Transverse colon (tissue), 4 donors: ENCODE measurements around the gene FIS1. TPM values are rescaled to one million over a fixed set of nuclear protein-coding genes. Genes with fewer than 3 reads are reported as not detected.
"Not testable (repeated sequence)": the region's sequence is repeated elsewhere in the genome, so short reads cannot be mapped to it uniquely, and the experiment has no call there.

Experiments
- DNase-seq: peaks from one replicate; pipeline ENCODE4 v3.0.0-alpha.2; 2019
- H3K27ac ChIP-seq, 4 donors: fragments of 200-600 bp; sonication (generic); 2 replicates each; pipeline ENCODE4 v1.5.1; 2016 to 2018; ENCODE audit warnings: inconsistent platforms in 4 of 4
- H3K27me3 ChIP-seq: fragments of 200-600 bp; sonication (generic); 2 replicates; pipeline ENCODE4 v1.5.1; 2017; ENCODE audit warnings: inconsistent platforms
- H3K36me3 ChIP-seq, 4 donors: fragments of 200-600 bp; sonication (generic); 2 replicates each; pipeline ENCODE4 v1.5.1; 2017 to 2019; ENCODE audit warnings: inconsistent platforms in 4 of 4
- H3K4me1 ChIP-seq, 4 donors: fragments of 200-600 bp; sonication (generic); 2 replicates each; pipeline ENCODE4 v1.5.1; 2017 to 2020; ENCODE audit warnings: inconsistent platforms in 4 of 4
- H3K4me3 ChIP-seq, 4 donors: fragments of 200-600 bp; sonication (generic); 1 replicate in 1 of 4; 2 replicates in 3 of 4; pipeline versions ENCODE4 v1.5.1 to v1.6.1; 2017 to 2019; ENCODE audit warnings: inconsistent platforms in 4 of 4
- H3K9me3 ChIP-seq, 2 donors: fragments of 200-600 bp; sonication (generic); 2 replicates each; pipeline ENCODE4 v1.5.1; 2017 to 2019; ENCODE audit warnings: inconsistent platforms in 2 of 2
- EP300 ChIP-seq: sonication (generic); formaldehyde crosslinking; IDR thresholded peaks from one replicate; pipeline ENCODE4 v1.6.1; 2017; ENCODE audit warnings: antibody characterized with exemption, low read depth
- POLR2A ChIP-seq: fragments of 450-650 bp; IDR thresholded peaks from one replicate; pipeline ENCODE4 v1.6.1; 2016; ENCODE audit warnings: antibody characterized with exemption, mild to moderate bottlenecking, moderate library complexity
- POLR2AphosphoS5 ChIP-seq, 3 donors: sonication (generic); formaldehyde crosslinking; IDR thresholded peaks; one replicate each; pipeline ENCODE4 v1.6.1; 2016; ENCODE audit warnings: antibody characterized with exemption in 3 of 3
- WGBS, 2 donors: methylation state at CpG; one replicate each; pipeline ENCODE4 v1.1.5; 2018; ENCODE audit warnings: low coverage in 1 of 2; 5-methylcytosine and 5-hydroxymethylcytosine counted together
- in situ Hi-C, 4 donors: fragments of 200-750 bp; cut with MboI; loops; one replicate each; pipeline versions ENCODE4 v1.15.0 to v1.15.1; 2017; ENCODE audit warnings: low sequenced_read_pairs in 3 of 4, low pct_ligation_motif_present in 1 of 4, low pct_unique_long_range_greater_than_20kb in 1 of 4
- intact Hi-C: fragments of 100-400 bp; cut with DNase I; formaldehyde crosslinking; loops from one replicate; pipeline ENCODE4 v1.15.1; 2023; ENCODE audit warnings: low total_unique reads
- total RNA-seq, 4 donors: library from RNA; depleted of rRNA; stranded (reverse); fragments of >200 nt; gene quantifications; one replicate each; pipeline ENCODE4 v1.1.0, GENCODE V29; 2016
- TF ChIP-seq, protein P1 (sequence below), 5 experiments: fragments of 200-600 bp in 3 of 5; fragments of 450-650 bp in 2 of 5; sonication (generic) in 3 of 5; IDR thresholded peaks; 1 replicate in 2 of 5; 2 replicates in 3 of 5; pipeline ENCODE4 v1.5.1; 2016 to 2017; ENCODE audit warnings: antibody characterized with exemption in 5 of 5, inconsistent platforms in 3 of 5, mild to moderate bottlenecking in 2 of 5, moderate library complexity in 1 of 5

The FIS1 gene
- total RNA-seq, 4 donors from 2014 or later, result 159 to 261 (median 187) TPM

DNA sequence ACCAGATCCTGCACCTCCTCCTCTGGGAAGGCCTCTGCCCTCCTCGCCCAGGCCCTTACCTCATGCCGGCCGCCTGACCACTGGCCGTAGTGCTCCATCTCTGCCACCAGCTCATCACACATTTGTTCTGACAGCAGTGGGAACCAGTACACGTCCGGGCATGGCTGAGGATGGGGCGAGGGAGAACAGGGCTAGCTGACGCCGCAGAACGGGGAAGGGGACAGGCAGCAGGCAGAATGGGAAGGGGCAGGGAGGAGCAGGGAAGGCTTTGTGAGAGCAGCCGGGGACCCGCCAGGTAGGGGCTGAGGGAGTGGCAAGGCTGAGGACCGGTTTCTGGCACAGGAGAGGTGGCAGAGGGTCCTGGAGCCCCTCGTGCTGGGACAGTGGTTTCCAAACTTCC, 36.1 kb downstream of the FIS1 start:
- in situ Hi-C loops (no loop called here), intact Hi-C loops (no loop called here)
- Histone ChIP-seq H3K36me3 (peaks cover 0 to 24% (median 11%) of the 10 kb centered on the region in 4 donors), H3K4me3 (no peak overlapping the region), H3K4me1 (no peaks in the 10 kb centered on the region), H3K9me3 (no peaks in the 10 kb centered on the region), H3K27me3 (no peaks in the 10 kb centered on the region), H3K27ac (no peak overlapping the region)
- TF ChIP-seq POLR2AphosphoS5 (IDR thresholded peaks at IDR 0.05), result no peak
- TF ChIP-seq POLR2A, result no peak
- TF ChIP-seq, protein P1, sequence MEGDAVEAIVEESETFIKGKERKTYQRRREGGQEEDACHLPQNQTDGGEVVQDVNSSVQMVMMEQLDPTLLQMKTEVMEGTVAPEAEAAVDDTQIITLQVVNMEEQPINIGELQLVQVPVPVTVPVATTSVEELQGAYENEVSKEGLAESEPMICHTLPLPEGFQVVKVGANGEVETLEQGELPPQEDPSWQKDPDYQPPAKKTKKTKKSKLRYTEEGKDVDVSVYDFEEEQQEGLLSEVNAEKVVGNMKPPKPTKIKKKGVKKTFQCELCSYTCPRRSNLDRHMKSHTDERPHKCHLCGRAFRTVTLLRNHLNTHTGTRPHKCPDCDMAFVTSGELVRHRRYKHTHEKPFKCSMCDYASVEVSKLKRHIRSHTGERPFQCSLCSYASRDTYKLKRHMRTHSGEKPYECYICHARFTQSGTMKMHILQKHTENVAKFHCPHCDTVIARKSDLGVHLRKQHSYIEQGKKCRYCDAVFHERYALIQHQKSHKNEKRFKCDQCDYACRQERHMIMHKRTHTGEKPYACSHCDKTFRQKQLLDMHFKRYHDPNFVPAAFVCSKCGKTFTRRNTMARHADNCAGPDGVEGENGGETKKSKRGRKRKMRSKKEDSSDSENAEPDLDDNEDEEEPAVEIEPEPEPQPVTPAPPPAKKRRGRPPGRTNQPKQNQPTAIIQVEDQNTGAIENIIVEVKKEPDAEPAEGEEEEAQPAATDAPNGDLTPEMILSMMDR (IDR thresholded peaks at IDR 0.05), result no peak
- TF ChIP-seq EP300, result no peak
- no peak for DNase-seq
- 96 to 100% methylated on average over 2 to 14 of the region's 14 CpGs for WGBS, 2 donors

DNA sequence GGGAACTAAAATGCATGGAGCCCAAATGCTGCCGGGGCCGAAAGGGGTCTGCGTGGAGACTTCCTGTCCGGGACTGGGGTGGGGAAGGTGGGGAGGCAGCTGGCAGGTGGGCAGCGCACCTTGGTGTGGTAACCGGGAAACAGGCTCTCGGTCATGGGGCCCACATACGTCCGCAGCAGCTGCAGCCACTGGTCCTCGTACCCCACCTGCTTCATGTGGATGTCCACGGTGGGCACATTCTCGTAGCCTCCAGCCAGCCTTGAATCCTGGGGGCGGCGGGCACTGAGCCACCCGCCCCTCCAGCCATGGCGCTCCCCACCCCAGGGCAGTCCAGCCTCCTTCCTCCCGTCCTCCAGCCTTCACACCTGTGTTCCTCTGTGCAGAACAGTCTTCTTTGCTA, 37.4 kb downstream of the FIS1 start:
- in situ Hi-C loops, result no loop called here
- H3K27me3 ChIP-seq, result peaks cover 9% of the 10 kb centered on the region

DNA sequence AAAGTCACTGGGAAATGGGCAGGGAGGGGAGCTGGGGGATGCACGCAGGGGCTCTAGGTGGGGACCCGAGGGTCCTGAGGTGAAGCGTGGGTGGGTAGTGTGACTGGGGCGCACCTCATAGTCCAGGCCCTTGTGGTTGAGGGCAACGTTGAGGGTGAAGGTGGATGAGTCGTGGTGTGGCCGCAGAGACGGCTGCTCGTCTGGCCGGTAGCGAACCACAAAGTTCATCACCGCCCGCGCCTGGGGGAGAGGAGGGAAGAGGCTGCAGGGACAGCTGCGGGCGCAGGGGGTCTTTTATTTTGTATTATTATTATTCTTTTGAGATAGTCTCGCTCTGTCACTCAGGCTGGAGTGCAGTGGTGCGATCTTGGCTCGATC, 38.2 kb downstream of the FIS1 start:
- 90 to 100% methylated on average over 1 to 19 of the region's 19 CpGs for WGBS, 2 donors
- TF ChIP-seq EP300 (no peak), POLR2A (no peak), POLR2AphosphoS5 (IDR thresholded peaks at IDR 0.05) (no peak)
- TF ChIP-seq, protein P1 (IDR thresholded peaks at IDR 0.05), result no peak
- Histone ChIP-seq H3K4me3 (no peak overlapping the region), H3K4me1 (peaks cover 0 to 9% (median 5%) of the 10 kb centered on the region in 4 donors), H3K27ac (no peak overlapping the region), H3K9me3 (no peaks in the 10 kb centered on the region), H3K36me3 (peaks cover 0 to 24% (median 9%) of the 10 kb centered on the region in 4 donors), H3K27me3 (peaks cover 18% of the 10 kb centered on the region)
- intact Hi-C loops (no loop called here), in situ Hi-C loops (no loop called here)
- no peak for DNase-seq

More for the DNA sequence above, 37.4 kb downstream of the FIS1 start:
- no peak for TF ChIP-seq POLR2A
- no peak for TF ChIP-seq EP300
- TF ChIP-seq, protein P1 (IDR thresholded peaks at IDR 0.05), result no peak
- no peak for TF ChIP-seq POLR2AphosphoS5 (IDR thresholded peaks at IDR 0.05)
- Histone ChIP-seq H3K4me3 (no peak overlapping the region), H3K36me3 (peaks cover 0 to 24% (median 11%) of the 10 kb centered on the region in 4 donors), H3K9me3 (no peaks in the 10 kb centered on the region), H3K4me1 (peaks cover 0 to under 1% (median under 1%) of the 10 kb centered on the region in 4 donors), H3K27ac (no peak overlapping the region)
- no peak for DNase-seq
- WGBS, 2 donors, result 91% methylated on average over 17 of the region's 17 CpGs; no CpG with 5 or more reads in 1 of the 2 donors
- intact Hi-C loops, result no loop called here

DNA sequence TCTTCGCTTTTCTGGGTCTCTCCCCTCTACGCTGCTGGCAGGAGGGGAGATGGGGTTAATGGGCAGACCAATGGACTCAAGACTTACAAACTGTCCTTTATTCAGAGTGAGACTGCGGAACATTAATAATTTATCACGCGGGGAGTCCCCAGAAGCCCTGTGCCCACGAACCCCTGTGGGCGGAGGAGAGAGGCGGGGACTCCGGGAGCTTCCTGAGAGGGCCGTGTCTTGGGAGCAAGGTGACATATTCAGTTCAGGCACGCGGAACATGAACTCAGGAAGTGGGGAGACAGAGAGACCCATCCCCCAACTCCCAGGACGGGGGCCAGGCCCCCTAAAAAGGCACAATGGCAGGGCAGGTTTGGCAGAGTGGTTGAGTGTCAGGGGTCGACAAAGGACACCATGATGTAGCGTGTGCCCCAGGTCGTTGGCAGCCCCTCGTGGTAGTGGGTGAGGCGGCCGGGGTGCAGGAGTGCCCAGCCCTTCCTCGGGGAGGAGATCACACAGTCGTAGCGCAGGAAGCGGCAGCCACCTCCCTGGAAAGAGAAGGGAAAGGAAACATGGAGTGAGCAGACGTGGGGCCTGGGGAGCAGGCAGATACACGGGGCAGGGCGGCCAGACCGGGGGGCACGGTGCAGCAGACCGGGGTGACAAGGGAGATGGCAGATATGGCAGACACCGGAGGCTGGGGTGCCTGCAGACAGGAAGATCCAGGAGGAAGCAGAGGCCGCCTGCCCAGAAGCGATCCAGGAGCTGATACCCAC, 38.8 kb downstream of the FIS1 start:
- Histone ChIP-seq H3K4me3 (no peak overlapping the region), H3K9me3 (no peaks in the 10 kb centered on the region), H3K27ac (no peak overlapping the region), H3K4me1 (peaks cover 0 to 15% (median 10%) of the 10 kb centered on the region in 4 donors), H3K27me3 (peaks cover 23% of the 10 kb centered on the region), H3K36me3 (peaks cover 0 to 18% (median 6%) of the 10 kb centered on the region in 4 donors)
- DNase-seq, result no peak
- intact Hi-C loops, result no loop called here
- TF ChIP-seq POLR2AphosphoS5 (IDR thresholded peaks at IDR 0.05) (no peak), EP300 (no peak), POLR2A (no peak)
- TF ChIP-seq, protein P1 (IDR thresholded peaks at IDR 0.05), result no peak
- in situ Hi-C loops, result no loop called here
- 83 to 90% methylated on average over 2 to 32 of the region's 32 CpGs for WGBS, 2 donors

DNA sequence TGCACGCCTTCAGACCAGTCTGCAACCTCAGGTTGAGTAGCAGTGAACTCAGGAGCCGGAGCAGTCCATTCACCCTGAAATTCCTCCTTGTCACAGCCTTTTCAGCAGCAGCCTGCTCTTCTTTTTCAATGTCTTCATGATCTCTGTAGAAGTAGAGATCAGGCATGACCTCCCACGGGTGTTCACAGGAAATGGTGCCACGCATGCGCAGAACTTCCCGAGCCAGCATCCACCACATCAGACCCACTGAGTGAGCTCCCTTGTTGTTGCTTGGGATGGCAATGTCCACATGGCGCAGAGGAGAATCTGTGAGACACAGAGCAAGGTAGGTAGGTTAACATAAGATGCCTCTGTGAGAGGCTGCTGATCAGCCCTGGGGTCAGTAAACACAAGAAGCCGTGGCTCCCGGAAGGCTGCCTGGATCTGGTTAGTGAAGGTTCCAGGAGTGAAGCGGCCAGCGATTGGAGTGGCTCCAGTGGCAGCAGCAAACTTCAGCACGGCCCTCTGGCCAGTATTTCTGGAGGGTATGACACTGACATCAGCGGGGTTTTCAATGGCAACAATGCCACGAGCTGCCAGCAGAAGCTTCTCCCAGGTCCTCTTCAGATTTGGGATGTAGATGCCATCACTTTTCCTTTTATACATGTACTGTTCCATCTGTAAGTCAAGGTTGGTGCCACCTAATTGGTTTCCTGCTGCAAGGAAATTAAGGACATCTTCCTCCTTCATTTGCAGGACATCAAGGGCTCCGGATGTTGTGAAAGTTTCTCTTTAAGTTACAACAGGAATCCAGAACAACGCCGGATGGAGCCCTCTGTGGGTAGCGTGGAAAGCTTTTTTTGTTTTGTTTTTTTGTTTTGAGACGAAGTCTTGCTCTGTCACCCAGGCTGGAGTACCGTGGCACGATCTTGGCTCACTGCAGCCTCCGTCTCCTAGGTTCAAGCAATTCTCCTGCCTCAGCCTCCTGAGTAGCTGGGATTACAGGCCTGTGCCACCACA, 40.8 kb downstream of the FIS1 start:
- H3K27ac ChIP-seq, in situ Hi-C loops, H3K4me3 ChIP-seq, H3K9me3 ChIP-seq, intact Hi-C loops, DNase-seq, H3K36me3 ChIP-seq: not testable (repeated sequence)
- Histone ChIP-seq H3K27me3 (peaks cover 43% of the 10 kb centered on the region), H3K4me1 (peaks cover 0 to 22% (median 10%) of the 10 kb centered on the region in 4 donors)
- 58 to 67% methylated on average over 4 to 22 of the region's 22 CpGs for WGBS, 2 donors
